Measurements from ENCODE around the gene GTF2A1L.
"Not testable (repeated sequence)": the region's sequence is repeated elsewhere in the genome, so short reads cannot be mapped to it uniquely, and the experiment has no call there.

GTF2A1L gene

DNA sequence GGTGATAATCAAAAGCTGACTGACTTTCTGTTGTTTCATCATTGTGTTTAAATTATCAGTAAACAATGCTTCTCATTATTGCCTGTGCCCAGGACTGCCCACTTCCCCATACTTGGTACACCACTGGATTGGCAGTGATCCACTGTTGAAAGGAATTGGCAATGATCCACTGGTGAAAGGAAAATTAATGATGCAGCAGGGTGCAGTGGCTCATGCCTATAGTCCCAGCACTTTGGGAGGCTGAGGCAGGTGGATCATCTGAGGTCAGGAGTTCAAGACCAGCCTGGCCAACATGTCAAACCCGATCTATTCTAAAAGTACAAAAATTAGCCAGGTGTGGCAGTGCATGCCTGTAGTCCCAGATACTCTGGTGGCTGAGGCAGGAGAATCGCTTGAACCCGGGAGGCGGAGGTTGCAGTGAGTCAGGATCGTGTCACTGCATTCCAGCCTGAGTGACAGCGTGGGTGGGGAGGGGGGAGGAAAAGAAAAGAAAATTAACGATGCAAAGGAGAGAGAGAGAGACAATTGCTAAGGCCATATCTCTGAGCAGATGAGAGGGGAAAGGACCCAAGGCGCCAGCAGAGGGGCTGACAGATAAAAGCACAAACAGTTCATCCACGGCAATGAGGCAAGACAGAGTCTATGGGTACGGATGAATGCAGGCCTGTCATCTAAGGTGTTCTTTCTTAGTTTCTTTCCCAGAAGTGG, 10.2 kb upstream of the GTF2A1L start:
- no peak for DNase-seq (ENCODE audit: low spot score)

DNA sequence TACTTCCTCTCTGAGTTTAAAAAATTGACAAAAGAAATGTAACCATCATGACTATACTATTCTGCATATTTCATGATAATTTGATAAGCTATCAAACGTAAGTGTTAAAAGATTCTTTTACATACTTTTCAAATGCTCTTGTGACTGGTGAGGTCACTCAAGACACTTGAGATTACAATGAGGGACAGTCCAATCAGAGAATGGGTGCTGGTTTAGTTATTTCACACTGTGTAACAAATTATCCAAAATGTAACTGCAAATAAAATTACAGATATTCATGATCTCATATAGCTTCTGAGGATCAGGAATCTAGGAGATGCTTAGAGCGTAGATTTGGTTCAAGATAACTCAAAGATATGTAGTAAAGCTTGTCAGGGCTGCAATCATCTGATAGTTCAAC, 4.4 kb upstream of the GTF2A1L start:
- DNase-seq (ENCODE audit: low spot score) = no peak

DNA sequence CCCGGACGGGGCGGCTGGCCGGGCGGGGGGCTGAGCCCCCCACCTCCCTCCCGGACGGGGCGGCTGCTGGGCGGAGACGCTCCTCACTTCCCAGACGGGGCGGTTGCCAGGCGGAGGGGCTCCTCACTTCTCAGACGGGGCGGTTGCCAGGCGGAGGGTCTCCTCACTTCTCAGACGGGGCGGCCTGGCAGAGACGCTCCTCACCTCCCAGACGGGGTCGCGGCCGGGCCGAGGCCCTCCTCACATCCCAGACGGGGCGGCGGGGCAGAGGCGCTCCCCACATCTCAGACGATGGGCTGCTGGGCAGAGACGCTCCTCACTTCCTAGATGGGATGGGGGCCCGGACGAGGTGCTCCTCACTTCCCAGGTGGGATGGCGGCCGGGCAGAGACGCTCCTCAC, 3.1 kb upstream of the GTF2A1L start:
- DNase-seq (ENCODE audit: low spot score) = not testable (repeated sequence)

DNA sequence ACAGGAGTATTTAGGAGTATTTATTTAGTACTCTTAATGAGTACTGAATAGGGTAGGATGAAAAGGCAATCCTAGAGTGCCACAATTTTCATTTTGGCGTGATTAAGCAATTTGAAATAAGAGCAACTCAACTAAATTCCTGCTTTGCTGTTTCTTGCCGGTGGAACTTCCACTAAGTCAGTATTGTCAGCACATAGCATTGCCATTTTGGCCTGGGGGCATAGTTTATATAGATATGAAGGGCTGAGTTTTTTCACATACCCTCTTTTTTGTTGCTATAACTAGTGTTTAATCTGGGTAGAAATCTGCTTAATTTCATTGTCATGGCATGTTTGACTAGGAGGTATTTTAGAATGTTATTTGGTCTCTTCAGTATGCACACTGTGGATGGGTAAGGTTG, 1.9 kb downstream of the GTF2A1L start:
- DNase-seq (ENCODE audit: low spot score) = no peak

DNA sequence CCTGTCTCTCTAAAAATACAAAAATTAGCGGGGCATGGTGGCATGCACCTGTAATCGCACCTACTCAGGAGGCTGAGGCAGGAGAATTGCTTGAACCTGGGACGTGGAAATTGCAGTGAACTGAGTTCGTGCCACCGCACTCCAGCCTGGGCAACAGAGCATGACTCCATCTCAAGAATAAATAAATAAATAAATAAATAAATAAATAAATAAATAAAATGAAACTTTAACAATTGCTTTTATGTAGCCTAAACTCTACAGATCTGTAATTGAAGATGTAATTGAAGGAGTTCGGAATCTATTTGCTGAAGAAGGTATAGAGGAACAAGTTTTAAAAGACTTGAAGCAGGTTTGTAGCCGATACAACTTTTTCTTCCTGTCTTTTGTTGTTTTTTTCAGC, 2.9 kb downstream of the GTF2A1L start:
- DNase-seq (ENCODE audit: low spot score) = no peak

DNA sequence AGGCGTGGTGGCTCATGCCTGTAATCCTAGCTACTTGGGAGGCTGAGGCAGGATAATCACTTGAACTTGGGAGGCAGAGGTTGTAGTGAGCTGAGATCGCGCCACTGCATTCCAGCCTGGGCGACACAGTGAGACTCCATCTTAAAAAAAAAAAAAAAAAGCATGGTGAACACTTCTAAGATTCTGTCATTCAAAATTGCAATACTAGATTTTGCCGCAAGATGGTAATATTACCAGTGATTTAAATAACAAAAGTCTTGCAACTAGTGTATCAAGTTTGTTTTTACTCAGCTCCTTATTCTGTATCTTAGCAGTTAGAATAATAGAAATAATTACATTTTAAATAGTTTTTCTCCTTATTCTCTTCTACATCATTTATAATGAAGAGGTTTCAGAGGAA, 5.0 kb downstream of the GTF2A1L start:
- peak; percentile 37 for DNase-seq (ENCODE audit: low spot score)

DNA sequence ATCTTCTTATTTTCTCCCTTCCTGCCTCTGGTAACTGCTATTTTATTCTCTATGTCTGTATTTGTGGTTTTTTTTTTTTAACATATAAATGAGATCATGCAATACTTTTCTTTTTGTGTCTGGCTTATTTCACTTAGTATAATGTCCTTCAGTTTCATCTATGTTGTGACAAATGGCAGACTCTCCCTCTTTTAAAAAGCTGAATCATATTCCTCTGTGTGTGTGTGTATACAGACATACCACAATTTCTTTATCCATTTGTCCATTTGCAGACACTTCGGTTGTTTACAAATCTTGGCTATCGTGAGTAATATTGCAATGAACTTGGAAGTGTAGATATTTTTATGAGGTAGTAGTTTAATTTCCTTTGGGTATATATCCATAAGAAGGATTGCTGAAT, 7.0 kb downstream of the GTF2A1L start:
- DNase-seq (ENCODE audit: low spot score) = no peak

DNA sequence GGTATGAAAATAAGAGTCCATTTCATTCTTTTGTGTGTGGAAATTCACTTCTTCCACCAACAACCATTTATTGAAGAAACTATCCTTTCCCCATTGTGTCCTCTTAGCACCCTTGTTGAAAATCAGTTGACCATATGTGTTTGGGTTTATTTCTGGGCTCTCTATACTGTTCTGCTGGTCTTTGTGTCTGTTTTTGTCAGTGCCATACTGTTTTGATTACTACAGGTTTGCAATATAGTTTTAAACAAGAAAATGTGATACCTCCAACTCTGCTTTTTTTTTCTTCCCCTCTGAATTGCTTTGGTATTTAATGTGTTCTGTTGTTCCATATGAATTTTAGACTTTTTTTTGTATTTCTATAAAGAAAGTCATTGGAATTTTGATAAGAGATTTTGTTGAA, 8.4 kb downstream of the GTF2A1L start:
- DNase-seq (ENCODE audit: low spot score) = no peak

DNA sequence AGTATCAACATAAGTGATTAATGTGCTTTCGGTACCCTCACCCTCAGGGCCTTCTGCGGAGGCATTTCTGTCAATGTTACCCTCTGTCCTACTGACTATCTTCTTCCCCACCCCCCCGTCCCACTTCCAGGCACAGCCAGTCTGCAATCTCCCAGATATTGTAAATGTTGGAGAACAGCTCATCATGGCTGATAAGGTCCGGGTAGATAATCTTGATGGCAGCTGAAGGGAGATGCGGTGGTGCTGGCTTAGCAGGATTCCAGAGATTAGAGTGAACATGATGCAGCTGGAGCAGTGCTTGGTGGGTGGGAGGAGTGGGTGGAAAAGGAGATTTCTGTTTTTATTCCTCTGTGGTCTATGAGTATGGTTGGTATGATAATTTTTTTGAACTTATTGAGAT, 15.5 kb downstream of the GTF2A1L start:
- DNase-seq (ENCODE audit: low spot score) = no peak

DNA sequence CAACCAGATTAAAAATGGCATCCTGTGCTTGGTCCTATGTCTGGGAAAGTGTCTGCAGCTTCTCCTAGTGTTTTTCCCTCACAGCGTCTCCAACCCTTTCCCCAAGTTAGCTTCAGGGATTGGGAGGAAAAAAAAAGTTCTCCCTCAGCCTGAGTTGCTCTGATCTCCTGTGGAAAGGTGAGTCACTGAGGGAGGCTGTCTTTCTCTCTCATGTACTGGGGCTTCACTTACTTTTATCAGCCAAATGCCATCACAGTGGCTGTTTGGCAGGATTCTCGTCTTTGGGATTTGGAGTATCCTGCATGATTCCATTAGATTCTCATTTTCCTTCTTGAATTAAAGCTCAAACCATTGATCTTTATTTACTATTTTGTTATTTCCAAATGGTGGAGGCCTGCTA, 18.1 kb downstream of the GTF2A1L start:
- DNase-seq (ENCODE audit: low spot score) = no peak

DNA sequence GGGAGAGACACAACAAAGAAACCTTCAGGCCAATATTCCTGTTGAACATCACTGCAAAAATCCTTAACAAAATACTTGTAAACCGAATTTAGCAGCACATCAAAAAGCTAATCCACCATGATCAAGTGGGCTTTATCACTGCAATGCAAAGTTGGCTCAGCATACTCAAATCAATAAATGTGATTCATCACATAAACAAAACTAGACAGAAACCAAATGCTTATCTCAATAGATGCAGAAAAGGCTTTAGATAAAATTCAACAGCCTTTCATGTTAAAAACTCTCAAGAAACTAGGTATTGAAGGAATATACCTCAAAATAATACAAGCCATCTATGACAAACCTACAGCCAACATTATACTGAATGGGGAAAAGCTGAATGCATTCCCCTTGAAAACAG, 20.6 kb downstream of the GTF2A1L start:
- DNase-seq (ENCODE audit: low spot score) = no peak

DNA sequence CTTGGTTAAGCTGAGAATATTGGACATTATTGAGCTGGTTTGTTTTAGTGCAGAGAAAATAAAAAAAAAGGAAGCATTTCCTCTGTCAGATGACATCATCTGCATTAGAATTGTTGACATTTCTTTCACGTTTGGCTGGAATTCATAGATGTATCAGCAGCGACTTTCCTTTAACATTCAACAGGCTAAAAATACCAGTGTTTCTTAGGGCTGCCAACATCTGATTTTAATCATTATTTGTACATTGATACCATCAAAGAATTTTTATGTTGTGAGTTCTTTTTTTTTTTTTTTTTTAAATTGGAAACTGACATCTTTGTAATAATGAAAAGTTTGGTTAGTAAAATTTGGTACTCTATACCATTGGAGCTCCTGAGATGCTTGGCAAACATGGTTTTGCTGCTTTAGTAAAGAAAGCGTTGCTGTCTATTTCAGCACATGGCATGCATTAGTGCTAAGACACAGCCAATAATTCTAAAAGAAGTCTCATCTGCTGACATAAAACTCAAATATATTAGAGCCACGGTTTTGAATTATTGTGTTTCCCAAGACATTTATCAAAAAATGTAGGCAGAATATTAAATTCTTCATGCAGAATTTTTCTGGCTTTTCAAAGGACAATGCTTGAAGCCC, 33.6 kb downstream of the GTF2A1L start:
- DNase-seq (ENCODE audit: low spot score) = no peak

DNA sequence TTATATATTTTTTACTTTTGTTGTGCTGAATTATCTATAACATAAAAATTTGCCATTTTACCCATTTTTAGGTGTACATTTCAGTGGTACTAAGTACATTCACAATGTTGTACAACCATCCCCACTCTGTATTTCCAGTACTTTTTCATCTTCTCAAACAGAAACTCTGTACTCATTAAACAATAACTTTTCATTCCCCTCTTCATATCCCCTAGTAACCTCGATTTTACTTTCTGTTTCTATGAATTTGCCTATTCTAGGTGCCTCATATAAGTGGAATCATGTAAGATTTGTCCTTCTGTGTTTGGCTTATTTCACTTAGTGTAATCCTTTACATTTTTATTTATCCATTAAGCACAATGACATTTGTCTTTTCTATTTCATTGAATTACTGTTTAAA, 51.3 kb downstream of the GTF2A1L start:
- no peak for DNase-seq (ENCODE audit: low spot score)

DNA sequence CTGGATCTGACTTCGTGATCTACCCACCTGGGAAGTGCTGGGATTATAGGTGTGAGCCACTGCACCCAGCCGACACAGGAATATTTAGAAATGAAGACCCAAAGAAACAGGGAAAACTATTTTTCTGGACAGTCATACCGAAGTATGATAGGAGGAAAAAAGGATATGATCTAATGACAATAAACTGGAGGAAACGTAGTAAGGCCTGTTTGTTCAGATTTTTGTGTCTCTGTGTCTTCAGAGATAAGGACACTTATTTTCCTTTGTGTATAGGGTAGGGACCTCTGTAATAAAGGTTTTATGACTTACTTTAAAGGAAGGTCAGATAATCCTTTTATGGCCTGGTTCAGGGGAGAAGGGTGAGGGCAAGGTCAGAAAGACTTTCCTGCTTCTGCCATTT, 55.9 kb downstream of the GTF2A1L start:
- DNase-seq (ENCODE audit: low spot score) = no peak

DNA sequence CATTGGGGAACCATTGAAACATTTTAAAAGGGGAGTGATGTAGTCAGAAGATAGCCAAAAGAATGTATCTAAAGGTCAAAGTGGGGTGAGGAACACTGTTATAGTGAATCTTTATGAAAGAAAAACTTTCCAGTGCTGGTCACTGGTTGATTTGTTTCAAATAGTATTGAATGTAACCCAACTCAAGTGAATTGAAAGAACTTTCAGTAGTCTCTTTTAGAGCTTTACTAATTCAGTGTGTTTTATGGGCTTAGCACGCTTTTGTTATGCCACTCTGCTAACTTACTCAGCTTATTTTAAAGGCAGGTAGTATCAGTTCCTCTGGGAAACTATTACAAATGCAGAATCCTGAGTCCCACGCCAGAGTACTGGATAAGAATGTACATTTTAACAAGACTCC, 57.3 kb downstream of the GTF2A1L start:
- no peak for DNase-seq (ENCODE audit: low spot score)

DNA sequence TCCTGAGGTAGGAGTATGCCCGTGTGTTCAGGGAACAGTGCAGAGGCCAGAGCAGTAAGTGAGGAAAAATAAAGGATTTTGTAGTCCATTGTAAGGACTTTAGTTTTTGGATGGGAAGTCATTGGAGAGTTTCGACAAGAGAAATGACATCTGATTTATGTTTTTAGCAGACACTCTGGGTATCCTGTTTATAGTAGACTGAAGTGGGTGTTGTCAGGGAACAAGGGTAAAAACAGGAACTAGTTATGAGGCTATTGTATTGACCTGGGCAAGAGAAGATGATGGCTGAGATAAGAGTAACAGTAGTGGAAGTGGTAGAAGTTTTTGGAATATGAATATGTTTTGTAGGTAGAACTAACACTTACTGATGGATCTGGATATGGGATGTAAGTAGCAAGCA, 59.8 kb downstream of the GTF2A1L start:
- DNase-seq (ENCODE audit: low spot score) = no peak

DNA sequence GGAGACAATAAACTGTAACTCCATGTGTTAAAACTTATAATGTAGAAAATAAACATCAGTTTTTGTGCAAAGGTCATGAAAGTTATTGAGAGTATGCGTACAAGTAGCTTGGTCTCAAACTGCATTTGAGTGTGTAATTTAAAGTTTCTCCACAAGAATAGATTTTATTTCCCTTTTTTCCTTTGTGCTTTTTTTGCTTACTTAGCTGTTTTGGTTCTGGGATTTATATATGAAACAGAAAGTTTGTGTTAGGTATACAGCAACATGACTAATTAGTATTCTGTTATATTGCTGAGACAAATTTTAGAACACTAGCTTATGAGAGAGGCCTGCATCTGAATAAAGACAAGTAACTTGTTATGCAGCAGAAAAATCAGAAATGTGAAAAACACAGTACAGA, 67.5 kb downstream of the GTF2A1L start:
- DNase-seq (ENCODE audit: low spot score) = no peak

DNA sequence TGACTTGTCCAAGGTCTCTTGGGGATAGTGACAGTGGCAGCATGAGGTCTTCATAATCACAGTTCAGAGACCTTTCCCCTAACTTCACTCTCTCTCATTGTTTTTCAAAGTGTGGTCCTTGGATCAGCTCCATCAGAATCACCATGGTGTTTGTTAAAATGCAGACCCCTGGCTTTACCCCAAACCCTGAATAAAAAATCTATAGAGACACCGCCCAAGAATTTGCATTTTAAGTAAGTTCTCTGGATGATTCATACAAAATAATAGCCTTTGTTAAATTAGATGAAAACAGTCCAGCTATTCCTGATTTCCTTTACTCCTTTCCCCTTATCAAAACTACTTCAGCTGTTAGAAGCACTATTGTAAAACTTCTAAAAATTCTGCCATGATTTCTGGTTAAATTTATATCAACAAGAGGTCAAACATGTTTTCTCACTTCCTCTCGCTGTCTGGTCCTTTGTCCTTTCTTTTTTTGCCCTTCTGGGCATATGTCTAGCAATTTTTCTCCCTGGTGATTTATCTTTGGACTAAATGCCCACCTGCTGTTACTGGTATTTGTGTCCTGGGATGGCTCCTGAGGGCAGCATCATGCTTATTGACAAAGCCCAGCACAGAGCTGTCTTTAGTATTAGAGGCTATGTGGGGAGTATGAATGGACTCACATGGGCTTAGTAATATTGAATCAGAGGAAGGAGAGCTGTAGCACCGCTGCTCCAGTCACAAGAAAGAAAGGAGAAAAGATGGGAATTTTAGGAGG, 74.5 kb downstream of the GTF2A1L start:
- DNase-seq (ENCODE audit: low spot score) = no peak

DNA sequence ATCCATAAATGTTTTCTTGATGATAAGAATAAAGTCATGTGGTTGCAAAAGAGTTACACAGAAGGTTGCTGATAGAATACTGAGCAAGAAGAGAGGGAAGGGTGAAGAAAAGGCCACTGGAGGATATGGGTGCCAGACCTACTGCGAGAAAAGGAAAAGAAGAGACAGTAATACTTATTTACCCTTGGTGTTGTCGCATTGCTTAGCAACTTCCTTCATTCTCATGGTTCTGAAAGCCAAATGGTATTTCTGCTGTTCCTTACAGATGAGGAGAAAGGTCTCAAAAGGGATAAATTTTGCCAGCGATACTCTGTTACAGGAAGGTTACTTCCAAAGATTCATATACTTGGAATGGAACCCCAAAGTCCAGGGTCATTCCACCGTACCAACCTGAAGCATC, 75.4 kb downstream of the GTF2A1L start:
- no peak for DNase-seq (ENCODE audit: low spot score)

DNA sequence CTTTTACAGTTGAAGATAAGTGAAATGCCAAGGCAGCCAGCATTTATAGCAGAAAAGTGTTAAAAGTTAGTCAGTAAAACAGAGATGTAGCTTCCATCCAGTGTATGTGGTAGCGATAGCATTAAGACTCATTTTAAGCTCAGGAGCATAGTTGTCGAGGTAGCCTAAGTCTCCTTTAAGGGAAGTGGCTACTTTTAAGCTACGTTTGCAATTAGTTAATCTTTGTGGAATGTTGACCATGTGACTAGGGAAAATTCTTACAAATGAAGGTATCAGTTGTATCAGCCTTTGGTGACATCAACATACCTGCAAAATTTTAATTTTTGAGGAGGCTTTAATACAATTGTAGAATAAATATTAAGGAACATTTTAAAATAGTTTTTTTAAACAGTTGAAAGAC, 76.0 kb downstream of the GTF2A1L start:
- no peak for DNase-seq (ENCODE audit: low spot score)

DNA sequence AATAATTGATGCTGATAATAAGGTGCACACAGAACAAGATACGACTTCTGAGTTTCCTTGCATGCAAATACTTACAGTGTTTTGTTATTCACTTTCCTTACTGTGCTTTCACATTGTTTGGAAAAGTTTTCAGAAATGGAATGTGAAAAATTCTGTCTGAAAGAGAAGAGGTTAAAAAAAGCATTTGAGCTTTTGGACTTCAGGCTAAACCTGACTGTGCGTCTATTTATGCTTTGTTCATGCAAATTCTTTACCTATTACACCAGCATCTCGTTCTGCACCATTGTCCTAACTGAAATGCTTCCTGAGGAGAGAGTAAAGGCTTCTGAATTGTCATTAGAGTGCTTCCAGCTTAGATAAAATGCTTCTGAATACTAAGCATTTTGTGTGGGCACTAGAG, 76.5 kb downstream of the GTF2A1L start:
- DNase-seq (ENCODE audit: low spot score) = no peak

DNA sequence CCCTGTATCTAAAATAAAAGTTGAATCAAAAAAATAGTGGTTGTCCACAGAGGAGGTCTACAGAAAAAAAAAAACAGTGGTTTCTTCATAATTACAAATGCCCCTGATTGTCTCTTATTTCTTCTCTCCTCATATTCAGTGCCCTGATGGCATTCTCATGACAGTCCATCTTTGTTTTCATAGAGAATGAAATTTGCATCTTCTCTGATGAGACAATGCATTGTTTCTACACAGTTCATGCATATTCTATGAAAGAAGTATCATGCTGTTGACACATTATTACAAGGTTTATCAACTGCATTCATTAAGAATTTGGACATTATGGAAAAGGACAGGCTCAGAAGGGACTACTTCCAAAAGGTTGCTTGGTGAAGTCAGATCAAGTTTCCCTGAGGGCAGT, 78.3 kb downstream of the GTF2A1L start:
- DNase-seq (ENCODE audit: low spot score) = no peak

DNA sequence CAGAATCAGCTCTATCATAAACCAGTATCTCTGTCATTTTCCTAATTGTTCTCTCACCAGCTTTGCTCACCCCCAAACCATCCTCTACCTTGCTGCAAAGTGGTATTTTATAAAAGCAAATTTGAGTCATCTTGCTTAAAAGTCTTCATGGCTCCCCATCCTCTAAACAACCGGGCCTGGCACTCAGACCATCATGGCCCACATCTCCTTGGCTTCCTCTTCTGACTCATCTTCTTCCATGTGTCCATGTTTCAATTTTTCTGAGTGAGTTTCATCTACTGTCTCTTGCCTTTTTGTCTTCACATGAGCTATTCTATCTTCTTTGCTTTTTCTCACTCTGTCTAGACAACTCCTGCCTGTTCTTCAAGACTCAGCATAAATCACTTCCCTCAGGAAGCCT, 79.2 kb downstream of the GTF2A1L start:
- DNase-seq (ENCODE audit: low spot score) = no peak
